ENCODE measurements around the gene PNPLA7. TPM values are rescaled to one million over a fixed set of nuclear protein-coding genes. Genes with fewer than 3 reads are reported as not detected.

Gene PNPLA7
- total and polyA plus RNA-seq, 10 of the 15 experiments (the other 5 are each of a cell fraction or from before 2014, with no cell fraction given) = 0.04 to 0.85 (median 0.19) TPM; not detected in 1

- TF ChIP-seq JUNB (IDR thresholded peaks at IDR 0.05) (peak; percentile 72), BMI1 (IDR thresholded peaks at IDR 0.05; ENCODE audit: borderline replicate concordance) (no peak), RB1 (IDR thresholded peaks at IDR 0.05; ENCODE audit: borderline replicate concordance) (peak; percentile 45; the same call in 1 of the 2 replicates), RUNX3 (IDR thresholded peaks at IDR 0.05; ENCODE audit: low read length) (peak; percentile 75), EED (IDR thresholded peaks at IDR 0.05; ENCODE audit: low read depth) (no peak), PBX3 (IDR thresholded peaks at IDR 0.05; ENCODE audit: insufficient replicate concordance, low read depth, low read length) (no peak), SMC3 (IDR thresholded peaks at IDR 0.05; ENCODE audit: borderline replicate concordance, low read length) (peak; percentile 70), ZBED1 (IDR thresholded peaks at IDR 0.05; ENCODE audit: borderline replicate concordance) (no peak), FOXM1 (IDR thresholded peaks at IDR 0.05; ENCODE audit: low read depth, low read length) (peak; percentile 39; the same call in 1 of the 2 replicates), ZNF687 (IDR thresholded peaks at IDR 0.05) (no peak), CREM (IDR thresholded peaks at IDR 0.05; ENCODE audit: low read depth) (peak; percentile 55; the same call in 1 of the 2 replicates), HDAC2 (IDR thresholded peaks at IDR 0.05) (no peak), NFIC (IDR thresholded peaks at IDR 0.05; ENCODE audit: low read depth, low read length) (no peak), MEF2B (IDR thresholded peaks at IDR 0.05; ENCODE audit: partially characterized antibody, poor library complexity, severe bottlenecking) (peak; percentile 20), POU2F2 (IDR thresholded peaks at IDR 0.05; ENCODE audit: borderline replicate concordance, low read depth, low read length) (0 out of 3 replicates have a peak, but pooled peaks have one; percentile 20), SPI1 (IDR thresholded peaks at IDR 0.05; ENCODE audit: borderline replicate concordance, insufficient read depth, low read depth, low read length) (no peak), ESRRA (IDR thresholded peaks at IDR 0.05; ENCODE audit: low read length) (no peak), CBFB (IDR thresholded peaks at IDR 0.05; ENCODE audit: low read depth) (0 out of 2 replicates have a peak, but pooled peaks have one; percentile 29), LARP7 (IDR thresholded peaks at IDR 0.05) (no peak; the same call in 1 of the 2 replicates), SUZ12 (IDR thresholded peaks at IDR 0.05; ENCODE audit: unreplicated experiment) (no peak), BACH1 (IDR thresholded peaks at IDR 0.05; ENCODE audit: borderline replicate concordance) (no peak)
- TF ChIP-seq, protein P1, sequence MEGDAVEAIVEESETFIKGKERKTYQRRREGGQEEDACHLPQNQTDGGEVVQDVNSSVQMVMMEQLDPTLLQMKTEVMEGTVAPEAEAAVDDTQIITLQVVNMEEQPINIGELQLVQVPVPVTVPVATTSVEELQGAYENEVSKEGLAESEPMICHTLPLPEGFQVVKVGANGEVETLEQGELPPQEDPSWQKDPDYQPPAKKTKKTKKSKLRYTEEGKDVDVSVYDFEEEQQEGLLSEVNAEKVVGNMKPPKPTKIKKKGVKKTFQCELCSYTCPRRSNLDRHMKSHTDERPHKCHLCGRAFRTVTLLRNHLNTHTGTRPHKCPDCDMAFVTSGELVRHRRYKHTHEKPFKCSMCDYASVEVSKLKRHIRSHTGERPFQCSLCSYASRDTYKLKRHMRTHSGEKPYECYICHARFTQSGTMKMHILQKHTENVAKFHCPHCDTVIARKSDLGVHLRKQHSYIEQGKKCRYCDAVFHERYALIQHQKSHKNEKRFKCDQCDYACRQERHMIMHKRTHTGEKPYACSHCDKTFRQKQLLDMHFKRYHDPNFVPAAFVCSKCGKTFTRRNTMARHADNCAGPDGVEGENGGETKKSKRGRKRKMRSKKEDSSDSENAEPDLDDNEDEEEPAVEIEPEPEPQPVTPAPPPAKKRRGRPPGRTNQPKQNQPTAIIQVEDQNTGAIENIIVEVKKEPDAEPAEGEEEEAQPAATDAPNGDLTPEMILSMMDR (IDR thresholded peaks at IDR 0.05 in 2 of 3, conservative IDR thresholded peaks at IDR 0.05 in 1 of 3; ENCODE audit: control insufficient read depth in 2 of 3, extremely low read depth in 1 of 3, insufficient read depth in 1 of 3, low read depth in 3 of 3, low read length in 3 of 3) = peak; percentile 74 to 86 (median 83)
- TF ChIP-seq, protein P2, sequence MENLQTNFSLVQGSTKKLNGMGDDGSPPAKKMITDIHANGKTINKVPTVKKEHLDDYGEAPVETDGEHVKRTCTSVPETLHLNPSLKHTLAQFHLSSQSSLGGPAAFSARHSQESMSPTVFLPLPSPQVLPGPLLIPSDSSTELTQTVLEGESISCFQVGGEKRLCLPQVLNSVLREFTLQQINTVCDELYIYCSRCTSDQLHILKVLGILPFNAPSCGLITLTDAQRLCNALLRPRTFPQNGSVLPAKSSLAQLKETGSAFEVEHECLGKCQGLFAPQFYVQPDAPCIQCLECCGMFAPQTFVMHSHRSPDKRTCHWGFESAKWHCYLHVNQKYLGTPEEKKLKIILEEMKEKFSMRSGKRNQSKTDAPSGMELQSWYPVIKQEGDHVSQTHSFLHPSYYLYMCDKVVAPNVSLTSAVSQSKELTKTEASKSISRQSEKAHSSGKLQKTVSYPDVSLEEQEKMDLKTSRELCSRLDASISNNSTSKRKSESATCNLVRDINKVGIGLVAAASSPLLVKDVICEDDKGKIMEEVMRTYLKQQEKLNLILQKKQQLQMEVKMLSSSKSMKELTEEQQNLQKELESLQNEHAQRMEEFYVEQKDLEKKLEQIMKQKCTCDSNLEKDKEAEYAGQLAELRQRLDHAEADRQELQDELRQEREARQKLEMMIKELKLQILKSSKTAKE (IDR thresholded peaks at IDR 0.05; ENCODE audit: low read depth, poor library complexity, severe bottlenecking) = peak; percentile 58
Observed at GRCh38 chr9:137445275-137445807, 104.9 kb downstream of the PNPLA7 start (continued).

All from GM12878 (cell line).